CD4-positive, alpha-beta T cell treated with Interleukin-17A for 1 hour (primary cell): ENCODE measurements around the gene RBFOX2.

ENCODE experiments used
- DNase-seq: peaks from one replicate; pipeline ENCODE4 v3.0.0-alpha.2; 2020

RBFOX2 gene

DNA sequence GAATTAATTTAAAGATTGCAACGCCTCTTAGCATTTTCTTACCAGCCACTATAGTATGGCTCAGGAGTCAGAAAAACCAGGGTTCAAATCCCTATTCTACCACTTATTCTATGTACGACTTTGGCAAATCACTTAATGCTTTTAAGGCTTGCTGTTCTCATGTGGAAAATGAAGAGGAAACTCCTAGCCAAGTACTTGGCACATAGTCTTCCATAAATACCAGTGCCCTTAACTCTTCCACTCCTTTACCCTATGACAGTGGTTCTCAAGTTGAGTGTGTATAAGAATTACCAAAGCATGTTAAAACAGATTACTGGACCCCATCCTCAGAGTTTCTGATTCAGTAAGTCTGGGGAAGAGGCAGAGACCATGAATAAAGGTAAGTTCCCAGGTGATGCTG is 107.6 kb downstream of the RBFOX2 start:
- DNase-seq, result no peak

DNA sequence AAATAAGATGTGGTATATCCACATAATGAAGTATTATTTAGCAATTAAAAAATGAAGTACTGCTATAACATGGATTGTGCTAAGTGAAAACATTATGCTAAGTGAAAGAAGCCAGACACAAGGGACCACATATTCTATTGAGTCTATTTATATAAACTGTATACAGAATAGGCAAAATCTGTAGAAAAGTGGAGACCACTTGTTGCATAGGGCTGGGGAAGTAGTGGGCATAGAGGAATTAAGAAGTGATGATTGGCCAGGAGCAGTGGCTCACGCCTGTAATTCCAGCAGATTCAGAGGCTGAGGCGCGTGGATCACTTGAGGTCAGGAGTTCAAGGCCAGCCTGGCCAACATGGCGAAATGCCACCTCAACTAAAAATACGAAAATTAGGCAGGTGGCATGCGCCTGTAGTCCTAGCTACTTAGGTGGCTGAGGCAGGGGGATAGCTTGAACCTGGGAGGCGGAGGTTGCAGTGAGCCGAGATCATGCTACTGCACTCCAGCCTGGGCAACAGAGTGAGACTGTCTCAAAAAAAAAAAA is 109.6 kb downstream of the RBFOX2 start:
- no peak for DNase-seq

DNA sequence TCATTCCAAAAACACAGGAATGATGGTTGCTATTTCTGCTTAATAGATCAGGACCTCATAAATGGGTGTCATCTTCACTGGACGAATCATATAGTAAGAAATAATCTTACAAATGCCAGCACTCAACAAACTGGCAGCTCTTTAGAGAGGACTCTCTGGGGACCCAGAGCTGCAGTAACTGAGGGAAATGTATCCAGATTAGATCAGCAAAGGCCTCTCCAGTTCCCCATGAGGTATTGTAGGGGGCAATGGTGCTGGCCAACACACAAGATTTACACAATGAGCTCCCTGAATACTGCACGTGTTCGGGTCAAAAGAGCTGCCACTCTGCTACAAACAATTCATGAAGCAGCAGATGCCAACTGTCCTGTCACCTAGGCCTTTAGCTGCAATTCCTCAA is 110.2 kb downstream of the RBFOX2 start:
- DNase-seq, result no peak

DNA sequence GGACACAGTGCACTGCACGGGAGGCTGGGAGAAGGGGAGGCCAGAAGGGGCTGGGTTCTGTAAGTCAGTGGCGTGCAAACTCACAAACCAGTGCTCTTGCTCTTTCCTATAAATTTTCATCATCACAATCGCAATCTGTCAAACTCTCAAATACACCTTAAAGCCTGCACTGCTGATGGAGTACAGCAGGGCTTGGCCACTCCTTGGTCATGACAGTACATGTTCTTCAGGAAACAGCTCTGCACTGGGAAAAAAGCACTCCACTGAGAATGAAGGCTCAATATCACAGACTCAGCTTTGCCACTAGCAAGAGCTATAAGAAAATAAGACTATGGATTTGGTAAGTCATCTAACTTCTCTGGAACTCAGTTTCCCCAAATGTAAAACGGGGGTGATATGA is 111.0 kb downstream of the RBFOX2 start:
- no peak for DNase-seq

DNA sequence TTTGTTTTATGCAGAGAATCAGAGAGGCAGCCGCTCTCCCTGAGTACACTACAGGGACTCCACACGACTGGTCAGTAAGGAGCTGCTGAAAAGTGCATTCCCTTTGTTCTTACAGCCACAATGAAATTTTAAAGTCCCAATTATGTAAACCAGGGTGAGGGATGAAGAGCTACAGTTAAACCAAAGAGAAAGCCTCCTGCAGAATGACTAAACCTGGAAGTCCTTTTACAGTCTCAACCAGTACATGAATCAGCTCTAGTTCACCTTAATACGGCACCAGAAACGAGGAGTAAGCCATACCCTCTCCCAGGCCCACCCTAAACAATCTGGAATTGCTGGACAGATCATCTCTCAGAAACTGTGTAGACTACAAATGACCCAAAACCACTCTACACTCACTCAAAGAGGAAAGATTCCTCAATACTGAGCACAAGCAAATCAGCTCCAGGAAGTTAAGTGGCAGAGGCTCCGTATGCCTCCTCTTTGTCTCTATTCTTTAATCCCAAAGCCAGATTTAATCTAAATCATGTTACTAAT is 113.1 kb downstream of the RBFOX2 start:
- no peak for DNase-seq

DNA sequence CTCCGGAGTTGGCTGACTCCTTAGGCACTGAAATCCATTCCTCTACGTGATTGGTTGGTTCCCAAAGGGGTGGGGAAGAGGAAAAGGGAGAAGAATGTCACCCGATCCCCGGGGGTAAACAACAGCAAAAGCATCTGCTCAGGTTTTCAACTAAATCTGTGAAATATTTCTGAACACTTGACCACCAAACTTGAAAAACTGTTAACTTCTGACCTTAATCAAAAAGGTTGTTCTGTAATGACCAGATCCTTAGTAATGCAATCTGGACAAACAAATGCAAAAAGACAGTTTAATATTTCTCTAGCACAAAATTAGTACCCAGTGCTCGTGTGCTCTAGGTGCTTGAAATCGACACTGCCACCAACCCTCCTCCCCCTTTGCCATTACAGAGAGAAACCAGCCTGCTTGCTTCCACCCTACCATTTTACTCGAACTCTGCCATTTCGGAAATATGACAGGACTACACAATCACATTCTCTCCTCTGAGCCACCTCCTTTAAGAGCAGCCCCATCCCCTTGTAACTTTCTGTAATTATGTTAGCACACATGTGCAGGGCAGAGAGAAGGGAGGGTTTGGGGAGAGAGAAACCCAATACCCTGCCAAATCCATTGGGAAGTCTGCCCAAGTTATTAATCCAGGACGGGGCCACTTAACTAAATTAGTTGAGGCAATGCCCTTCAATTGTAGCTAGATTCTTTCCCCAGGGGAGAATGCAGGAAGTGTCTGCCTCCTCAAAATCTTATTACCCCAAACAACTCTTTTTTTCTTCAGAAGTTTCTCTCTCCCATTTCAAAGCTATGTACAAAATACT is 113.8 kb downstream of the RBFOX2 start:
- DNase-seq, result no peak

DNA sequence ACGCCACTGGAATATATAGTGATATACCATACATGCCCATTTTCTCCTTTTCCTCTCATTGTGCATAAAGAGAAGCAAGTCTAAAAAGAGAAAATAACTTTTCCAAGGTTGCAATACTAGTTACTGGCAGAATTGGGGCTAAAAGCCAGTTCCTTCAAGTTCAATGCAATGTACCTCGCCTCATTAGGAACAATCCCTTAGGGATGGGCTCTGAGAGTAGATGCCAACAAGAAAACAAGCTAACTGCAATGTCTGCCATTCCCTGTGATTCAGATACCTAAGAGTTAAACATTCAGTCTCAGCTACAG is 114.3 kb downstream of the RBFOX2 start:
- DNase-seq, result no peak

DNA sequence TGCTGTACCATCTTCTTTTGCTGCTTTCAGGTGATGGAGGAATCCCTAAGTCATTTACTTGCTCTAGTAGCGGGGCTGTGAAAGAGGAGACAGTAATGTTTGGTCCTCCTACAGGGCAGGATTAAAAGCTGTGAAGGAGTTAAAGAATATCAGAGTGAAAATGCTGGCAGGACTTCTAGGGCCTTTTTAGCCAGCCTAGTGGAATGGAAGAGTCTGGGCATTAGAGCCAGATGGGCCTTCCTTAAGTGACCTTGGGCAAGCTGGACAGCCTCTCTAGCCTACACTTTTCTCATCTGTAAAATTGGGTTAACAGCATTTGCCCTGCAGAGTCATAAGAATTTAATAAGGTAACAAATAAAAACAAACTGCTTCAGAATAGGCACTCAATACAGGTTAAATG is 114.7 kb downstream of the RBFOX2 start:
- DNase-seq, result no peak

DNA sequence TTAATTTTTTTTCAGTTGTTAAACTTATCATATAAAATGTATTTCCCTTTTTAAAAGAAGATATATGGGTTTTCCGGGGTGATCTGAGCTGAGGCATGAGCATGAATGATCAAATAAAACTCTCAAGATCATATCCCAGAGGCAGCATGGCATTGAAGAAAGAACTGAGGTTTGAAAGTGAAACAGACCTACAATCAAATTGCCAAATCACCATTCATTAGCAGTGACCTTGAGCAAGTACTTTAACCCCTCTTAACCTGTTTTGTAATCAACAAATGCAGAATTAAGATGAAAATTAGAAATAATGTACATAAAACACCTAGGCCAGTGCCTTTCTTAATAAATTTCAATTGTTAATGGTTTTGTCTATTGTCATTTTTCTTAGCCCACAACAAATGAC is 116.0 kb downstream of the RBFOX2 start:
- no peak for DNase-seq

DNA sequence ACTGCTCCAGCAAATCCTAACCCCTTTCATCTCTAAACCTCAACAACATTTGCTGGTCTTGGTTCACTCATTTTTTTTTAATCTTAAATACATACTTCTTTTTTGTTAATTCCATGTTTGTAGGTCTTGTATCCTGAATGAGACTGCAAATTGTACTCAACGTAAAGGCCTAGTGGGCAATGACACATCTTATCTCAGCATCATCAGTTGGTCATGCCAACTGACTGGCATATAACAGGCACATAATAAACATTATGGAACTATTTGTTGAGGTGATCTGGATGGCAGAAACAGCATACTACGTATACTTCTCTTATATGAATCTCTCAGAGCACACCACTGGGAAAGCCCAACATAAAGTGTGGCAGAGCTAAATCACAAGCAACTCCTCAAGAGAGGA is 116.7 kb downstream of the RBFOX2 start:
- no peak for DNase-seq

DNA sequence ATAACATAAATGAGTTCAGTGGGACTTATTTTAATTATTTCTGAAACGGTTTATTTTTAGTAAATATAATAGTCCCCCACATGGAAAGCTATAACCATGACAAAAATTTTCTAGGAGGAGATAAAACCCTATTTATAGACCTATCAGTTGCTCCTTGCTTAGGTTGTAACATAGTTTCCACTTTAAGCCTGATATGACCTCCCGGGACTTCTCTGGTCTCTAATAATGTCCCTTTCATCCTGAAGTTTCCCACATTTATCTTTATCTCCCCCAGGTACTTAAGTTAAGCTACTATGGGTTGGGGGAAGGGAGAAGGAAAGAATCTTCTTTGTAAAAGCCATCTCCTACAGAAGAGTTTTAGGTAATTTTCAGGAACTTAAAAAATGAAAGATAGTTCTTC is 117.7 kb downstream of the RBFOX2 start:
- no peak for DNase-seq

DNA sequence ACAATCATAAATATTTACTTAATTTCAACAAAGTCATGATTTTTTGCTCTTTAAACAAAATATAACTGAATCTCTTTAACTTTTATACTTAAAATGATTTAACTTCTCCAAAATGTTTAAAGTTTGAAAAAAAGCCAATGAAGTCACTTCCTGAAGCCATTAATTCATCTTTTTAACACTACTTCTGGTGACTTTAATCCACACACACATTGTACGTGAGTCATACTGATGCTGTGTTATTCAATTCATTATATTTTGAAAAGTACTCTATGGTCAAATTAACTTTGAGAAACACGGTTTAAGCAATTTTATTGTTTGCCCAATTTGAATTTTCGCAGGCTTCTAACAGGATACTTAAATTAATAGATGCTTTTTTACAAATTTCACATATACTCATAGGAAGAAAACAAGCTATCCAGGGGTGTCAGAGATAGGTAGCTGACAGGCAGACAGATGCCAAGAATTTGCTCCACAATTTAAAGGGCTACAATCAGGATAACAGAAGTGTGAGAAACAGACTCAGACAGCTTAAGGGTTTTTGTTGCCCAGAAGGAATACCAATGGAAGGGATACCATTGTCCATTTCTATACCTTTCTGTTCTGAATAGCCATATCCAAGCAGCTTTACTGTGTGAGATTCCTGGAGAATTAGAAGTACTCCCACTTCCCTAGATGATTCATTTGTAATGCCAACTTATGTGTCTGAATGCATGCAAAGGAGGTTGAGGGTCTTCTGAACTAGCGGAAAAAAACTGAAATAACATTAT is 118.4 kb downstream of the RBFOX2 start:
- no peak for DNase-seq

DNA sequence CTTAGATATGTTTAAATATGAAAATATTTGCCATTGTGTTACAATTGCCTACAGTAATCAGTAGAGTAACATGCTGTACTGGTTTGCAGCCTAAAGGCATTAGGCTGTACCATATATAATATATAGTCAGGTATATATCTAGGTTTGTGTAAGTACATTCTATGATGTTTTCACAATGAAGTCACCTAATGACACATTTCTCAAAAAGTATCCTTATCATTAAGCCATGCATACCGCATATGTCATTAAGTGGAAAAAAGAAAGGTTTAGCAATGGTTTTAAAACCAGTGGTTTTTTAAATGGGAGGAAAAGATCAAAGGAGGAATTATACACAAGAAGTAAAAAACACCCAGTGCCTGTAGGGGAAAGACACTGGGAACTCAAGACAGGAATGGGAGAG is 122.7 kb downstream of the RBFOX2 start:
- no peak for DNase-seq

DNA sequence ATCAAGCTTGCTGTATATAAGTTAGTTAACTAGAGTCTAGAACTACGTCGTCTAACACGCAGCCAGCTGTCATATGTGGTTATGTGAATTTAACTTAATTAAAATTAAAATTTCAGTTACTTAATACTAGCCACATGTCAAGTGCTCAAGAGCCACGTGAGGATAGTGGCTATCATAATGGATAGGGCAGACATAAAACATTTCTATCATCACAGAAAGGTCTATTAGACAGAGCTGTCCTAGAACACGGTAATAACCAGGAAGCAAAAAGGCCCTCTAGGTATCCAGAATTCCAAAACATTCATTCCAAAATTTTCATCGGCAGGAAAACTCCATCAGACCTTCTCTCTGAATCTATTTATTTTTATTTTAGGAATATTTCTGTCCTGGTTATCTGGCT is 123.9 kb downstream of the RBFOX2 start:
- DNase-seq, result no peak

DNA sequence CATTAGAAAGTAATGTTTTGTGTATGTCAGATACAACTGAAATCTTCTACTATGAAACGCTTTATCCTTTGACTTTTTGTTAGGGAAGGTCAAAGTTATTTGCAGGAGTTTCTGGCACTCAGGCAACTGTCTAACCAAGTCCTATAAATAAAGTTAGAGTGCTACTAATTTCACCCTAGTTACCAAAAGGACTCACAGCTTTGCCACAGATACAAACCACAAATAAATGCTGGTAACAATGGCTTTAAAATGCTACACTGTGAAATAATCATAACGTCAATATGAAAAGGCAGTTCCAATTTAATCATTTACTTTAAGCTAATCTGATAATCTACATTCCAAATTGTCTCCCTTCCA is 124.3 kb downstream of the RBFOX2 start:
- DNase-seq, result no peak

DNA sequence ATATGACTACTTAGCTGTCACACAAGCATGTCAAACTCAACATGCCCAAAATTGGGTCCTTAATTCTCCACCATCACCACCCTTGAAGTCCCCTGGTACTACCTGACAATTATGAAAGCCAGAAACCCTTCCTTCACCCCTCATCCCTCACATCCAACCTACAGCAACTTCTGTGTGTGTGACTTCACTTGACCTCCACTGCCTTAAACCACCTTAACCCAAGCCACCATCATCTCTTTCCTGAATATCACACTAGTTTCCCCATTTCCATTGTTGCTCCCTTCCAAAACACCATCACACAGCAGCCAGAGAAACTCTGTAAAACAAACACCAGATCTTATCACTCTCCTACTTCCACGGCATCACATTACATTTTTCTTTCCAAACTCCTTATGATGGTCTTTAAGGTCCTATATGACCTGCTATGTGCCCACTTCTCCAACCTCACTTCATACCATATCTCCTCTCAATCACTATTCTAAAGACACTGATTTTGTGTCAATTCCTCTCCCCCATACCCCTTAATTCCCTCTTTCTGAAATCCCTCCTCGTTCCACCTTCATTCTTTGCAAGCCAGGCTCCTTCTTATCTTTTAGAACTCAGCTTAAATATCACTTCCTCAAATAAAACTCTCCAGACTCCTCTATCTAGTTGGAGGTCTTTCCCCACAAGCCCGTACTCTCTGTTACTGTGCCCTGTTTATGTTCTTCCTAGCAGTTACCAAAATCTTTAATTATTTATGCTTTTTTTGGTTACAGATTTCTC is 124.9 kb downstream of the RBFOX2 start:
- DNase-seq, result no peak

DNA sequence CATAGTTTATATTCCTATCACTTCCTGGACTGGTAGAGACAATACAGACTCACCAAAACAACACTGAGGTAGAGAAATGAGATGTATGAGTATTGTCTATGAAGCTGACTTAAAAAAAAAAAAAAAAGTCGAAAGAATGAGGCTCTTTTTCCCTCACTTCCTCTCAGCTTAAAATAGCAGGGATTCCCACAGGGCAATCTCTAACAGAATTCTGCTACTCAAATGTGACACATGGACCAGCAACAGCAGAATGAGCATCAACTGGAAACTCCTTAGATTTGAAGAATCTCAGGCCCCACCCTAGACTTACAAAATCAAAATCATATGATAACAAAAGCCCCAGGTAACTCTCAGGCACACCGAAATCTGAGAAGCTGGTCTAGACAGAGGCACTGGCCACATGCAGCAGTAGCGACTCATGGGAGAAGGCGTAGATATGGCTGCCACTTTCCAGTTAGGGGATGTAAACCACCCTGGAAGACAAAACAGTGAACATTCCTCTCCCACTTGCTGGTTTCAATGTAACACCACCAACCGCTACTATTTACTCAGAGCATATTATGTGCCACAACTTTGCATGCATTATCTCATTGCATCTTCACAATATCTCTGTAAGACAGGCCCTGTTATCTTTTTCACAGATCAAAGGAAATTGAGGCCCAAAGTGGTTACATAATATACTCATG is 128.0 kb downstream of the RBFOX2 start:
- DNase-seq, result peak; percentile 25

DNA sequence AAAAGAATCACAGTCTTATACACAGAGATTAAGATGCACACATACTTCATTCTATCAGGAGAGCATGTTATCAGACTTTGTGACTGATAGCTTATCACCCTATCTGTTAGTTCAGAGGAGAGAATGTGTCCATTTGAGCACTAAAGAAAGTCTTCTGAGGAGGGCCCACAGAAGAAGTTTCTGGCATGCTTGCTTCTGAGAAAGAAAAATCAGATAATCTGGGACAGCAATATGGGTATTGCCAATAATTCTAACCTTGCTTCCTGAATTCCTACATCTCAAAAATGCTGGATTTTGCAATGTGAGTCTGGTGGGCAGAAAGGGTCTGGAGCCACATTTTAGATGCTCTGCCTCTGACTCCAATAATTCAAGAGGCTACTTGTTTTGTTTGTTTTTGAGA is 128.9 kb downstream of the RBFOX2 start:
- DNase-seq, result no peak

DNA sequence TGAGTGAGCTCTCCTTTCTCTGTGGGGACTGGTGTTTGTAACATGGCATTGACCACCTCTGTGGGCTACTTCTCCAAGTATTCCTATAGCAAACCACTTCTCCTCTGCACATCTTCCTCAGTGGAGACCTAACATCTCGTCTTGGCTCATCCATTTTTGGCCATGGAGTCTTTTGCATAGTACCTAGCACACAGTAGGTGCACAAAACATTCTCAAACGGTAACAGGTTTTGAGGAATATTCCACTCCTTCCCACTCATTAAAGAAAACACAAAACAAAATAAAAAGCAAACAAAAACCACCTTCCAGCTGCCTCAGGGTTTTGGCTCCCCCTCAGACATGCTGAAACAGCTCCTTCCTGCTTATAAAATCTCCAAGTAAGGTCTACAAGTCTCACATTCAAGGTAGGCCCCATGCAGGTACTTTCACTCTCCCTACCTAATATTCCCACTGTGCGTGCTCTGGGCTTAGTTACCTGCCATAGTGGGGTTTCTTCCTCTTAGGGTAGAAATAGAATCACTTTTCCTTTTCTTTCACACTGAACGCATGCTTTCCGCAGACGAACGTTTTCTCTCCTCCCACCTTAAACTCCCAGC is 132.4 kb downstream of the RBFOX2 start:
- no peak for DNase-seq

DNA sequence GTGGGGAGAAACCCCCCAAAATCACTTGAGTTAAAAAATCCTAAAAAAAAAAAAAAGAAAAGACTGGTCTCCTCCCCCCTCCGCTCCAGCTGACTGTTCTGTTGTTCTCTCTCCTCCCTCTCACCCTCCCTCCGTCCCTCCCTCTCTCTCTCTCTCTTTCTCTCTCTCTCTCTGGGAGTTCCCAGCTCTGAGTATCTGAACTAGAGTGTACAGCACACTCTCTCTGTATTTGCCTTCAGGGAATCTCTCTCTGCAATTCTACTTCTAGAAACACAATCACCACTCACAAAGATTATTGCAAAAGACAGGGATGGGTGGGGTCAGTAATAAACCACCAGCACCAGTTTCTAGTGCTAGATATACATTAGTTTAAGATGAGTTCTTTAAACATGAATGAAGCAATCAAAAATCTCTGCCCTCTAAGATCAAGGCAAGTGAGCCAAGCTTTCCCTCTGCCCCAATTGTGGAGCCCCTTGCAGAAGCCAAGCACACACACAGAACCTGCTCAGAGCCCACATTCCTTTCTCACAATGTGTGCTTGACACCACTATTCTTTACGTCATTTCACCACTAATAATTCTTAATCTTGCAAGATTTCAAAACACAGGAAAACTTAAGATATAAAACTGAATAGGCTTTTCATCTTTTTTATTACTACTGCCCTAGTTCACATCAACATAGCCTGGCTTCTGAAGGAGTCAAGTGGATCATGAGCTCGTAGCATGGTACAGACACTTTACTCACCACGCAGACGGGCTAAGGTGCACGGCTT is 133.5 kb downstream of the RBFOX2 start:
- no peak for DNase-seq

DNA sequence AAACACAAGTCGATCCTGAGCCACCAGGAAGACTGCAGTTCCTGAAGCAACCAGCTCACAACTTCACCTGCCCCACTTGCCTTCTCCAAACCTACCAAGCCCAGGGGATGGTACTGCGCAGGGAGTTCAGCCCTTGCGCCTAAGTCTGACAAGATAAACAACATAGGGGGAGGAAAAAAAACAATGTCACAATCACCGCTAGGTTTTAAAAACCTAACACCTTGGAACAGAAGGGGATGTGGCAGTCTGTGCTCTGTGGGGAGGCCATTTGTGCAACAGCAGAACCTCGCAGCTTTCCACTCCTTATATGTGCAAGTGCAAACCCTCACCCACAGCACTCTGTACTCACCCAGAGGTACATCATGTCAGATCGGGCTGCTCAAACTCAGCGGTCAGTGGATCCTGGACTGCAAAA is 134.2 kb downstream of the RBFOX2 start:
- DNase-seq, result no peak

DNA sequence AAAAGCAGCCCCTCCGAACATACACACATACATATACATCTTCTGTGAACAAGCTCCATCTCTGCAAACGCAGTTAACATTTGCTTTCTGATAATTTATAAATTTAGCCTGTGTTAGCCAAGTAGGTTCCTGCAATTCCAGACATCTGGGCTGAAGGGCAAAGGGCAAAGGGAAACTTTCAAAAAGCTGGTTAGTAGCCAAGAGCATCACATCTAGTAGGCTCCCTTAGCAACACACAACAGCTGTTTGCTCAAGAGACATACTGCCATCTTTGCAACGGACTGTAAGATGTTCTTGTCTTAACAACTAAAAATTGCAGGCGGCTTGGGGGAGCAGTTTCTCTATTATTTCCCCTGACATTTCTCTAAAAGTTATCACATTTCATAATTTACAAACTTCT is 134.9 kb downstream of the RBFOX2 start:
- no peak for DNase-seq
